Epithelial cell of esophagus (primary cell): ENCODE measurements around the gene LDLRAD2.
"Not testable (repeated sequence)": the region's sequence is repeated elsewhere in the genome, so short reads cannot be mapped to it uniquely, and the experiment has no call there.

Source experiments
- DNase-seq: peaks from one replicate; pipeline ENCODE4 v3.0.0; 2010; ENCODE audit warnings: low read depth
- H3K4me3 ChIP-seq: 2 replicates; pipeline ENCODE4 v1.5.1; 2011; ENCODE audit warnings: mild to moderate bottlenecking, low read length, control low read depth
- CTCF ChIP-seq: IDR thresholded peaks from 2 replicates; pipeline ENCODE4 v1.5.1; 2011; ENCODE audit warnings: low read depth, mild to moderate bottlenecking, low read length, control low read depth, inconsistent platforms; ENCODE audit not compliant: insufficient read depth; ENCODE audit errors: missing control alignments

LDLRAD2 gene

GRCh38 chr1:21773585-21773984, 38.5 kb upstream of the LDLRAD2 start:
- no peak for DNase-seq
- no peak overlapping the region for H3K4me3 ChIP-seq
- no peak for TF ChIP-seq CTCF

DNA sequence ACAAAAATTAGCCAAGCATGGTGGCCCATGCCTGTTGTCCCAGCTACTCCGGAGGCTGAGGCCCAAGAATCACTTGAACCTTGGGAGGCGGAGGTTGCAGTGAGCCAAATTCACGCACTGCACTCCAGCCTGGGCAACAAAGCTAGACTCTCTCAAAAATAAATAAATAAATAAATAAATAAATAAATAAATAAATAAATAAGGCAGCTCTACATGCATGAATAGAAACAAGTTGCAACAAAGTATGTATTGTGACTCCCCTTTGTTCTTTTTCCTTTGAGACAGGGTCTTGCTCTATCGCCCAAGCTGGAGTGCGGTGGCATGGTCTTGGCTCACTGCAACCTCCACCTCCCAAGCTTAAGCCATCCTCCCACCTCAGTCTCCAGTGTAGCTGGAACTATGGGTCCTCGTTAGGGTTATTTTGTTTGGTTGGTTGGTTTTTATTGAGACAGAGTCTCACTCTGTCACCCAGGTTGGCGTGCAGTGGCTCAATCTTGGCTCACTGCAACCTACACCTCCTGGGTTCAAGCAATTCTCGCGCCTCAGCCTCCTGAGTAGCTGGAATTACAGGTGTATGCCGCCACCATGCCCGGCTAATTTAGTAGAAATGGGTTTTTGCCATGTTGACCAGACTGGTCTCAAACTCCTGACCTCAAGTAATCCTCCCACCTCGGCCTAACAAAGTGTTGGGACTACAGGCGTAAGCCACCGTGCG, 37.1 kb upstream of the LDLRAD2 start:
- DNase-seq: no peak
- TF ChIP-seq CTCF: no peak
- H3K4me3 ChIP-seq: no peak overlapping the region

DNA sequence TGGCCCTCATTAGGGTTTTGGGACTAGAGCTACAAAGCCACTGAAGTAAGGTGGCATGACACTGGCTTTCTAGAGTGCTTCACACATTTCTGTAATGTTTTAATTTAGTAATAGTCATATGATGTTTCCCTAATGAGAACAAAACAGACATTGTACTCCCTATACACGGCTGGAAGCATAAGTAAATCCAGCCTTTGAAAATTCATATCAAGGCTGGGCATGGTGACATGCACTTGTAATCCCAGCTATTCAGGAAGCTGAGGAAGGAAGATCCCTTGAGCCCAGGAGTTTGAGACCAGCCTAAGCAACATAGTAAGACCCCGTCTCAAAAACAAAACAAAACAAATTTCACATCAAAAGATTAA, 36.5 kb upstream of the LDLRAD2 start:
- no peak for DNase-seq
- no peak for TF ChIP-seq CTCF
- H3K4me3 ChIP-seq: no peak overlapping the region

DNA sequence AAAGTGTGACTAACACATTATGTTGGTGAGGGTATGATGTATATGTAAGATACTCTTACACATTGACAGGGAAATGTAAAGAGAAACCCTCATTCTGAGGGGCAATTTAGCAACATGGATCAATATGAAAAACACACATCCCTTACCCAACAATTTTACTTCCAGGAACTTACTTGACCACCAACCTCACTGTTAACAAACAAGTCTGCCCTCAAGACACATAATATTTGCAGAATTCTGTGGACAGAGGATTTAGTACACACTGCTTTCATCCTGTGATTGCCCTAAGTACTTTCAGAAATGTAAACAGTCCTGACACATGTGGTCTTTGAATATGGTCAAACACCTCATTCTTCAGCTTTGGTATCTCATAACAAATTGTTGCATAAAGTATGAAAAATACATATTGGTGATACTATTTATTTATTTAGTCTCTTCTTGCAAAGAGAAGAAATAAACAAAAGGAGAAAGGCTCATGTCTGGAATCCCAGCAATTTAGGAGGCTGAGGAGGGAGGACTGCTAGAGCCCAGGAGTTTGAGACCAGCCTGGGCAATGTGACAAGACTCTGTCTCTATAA, 36.0 kb upstream of the LDLRAD2 start:
- no peak overlapping the region for H3K4me3 ChIP-seq
- TF ChIP-seq CTCF: no peak
- DNase-seq: no peak

GRCh38 chr1:21776925-21777324, 35.1 kb upstream of the LDLRAD2 start:
- H3K4me3 ChIP-seq, DNase-seq: not testable (repeated sequence)

GRCh38 chr1:21778405-21778727, 33.7 kb upstream of the LDLRAD2 start:
- no peak for DNase-seq
- TF ChIP-seq CTCF: no peak
- no peak overlapping the region for H3K4me3 ChIP-seq

- DNase-seq: no peak
- TF ChIP-seq CTCF: no peak
- no peak overlapping the region for H3K4me3 ChIP-seq
Measured at GRCh38 chr1:21779613-21780521, 32.2 kb upstream of the LDLRAD2 start.
